K562 (cell line): ENCODE results near the gene HSPA1L. TPM values are rescaled to one million over a fixed set of nuclear protein-coding genes. Genes with fewer than 3 reads are reported as not detected.
A peak's percentile ranks its signal among the peaks of the same experiment; 100 is the strongest.

Experiments used
- DNMT1 ChIP-seq: fragments of 450-650 bp; IDR thresholded peaks from 2 replicates; pipeline ENCODE4 v1.6.1; 2016; ENCODE audit warnings: antibody characterized with exemption, mild to moderate bottlenecking
- EP400 ChIP-seq: fragments of 450-650 bp; IDR thresholded peaks from 2 replicates; pipeline ENCODE4 v1.6.1; 2017; ENCODE audit warnings: antibody characterized with exemption, mild to moderate bottlenecking, moderate library complexity
- NONO ChIP-seq, 2 experiments: fragments of 200-400 bp in 1 of 2; fragments of 450-650 bp in 1 of 2; formaldehyde crosslinking in 1 of 2; IDR thresholded peaks; 2 replicates each; pipeline ENCODE4 v1.6.1; 2017; ENCODE audit warnings: low read depth in 2 of 2, mild to moderate bottlenecking in 2 of 2, moderate library complexity in 2 of 2, low read length in 1 of 2
- NR2C1 ChIP-seq, 2 experiments: fragments of 450-650 bp; IDR thresholded peaks; 2 replicates each; pipeline ENCODE4 v1.6.1; 2017; ENCODE audit warnings: mild to moderate bottlenecking in 2 of 2, antibody characterized with exemption in 1 of 2, inconsistent platforms in 1 of 2, missing compliant biosample characterization in 1 of 2, missing genetic modification characterization in 1 of 2
- NR2F6 ChIP-seq: fragments of 450-650 bp; formaldehyde crosslinking; IDR thresholded peaks from 2 replicates; pipeline ENCODE4 v1.4.0; 2020; ENCODE audit warnings: mild to moderate bottlenecking
- NRF1 ChIP-seq, 2 experiments: fragments of 450-650 bp; IDR thresholded peaks in 1 of 2; conservative IDR thresholded peaks in 1 of 2; 2 replicates each; pipeline ENCODE4 v1.6.1; 2014; ENCODE audit warnings: mild to moderate bottlenecking in 2 of 2
- POU5F1 ChIP-seq: fragments of 150-350 bp; IDR thresholded peaks from 2 replicates; pipeline ENCODE4 v1.6.1; 2014; ENCODE audit warnings: borderline replicate concordance, low read length, low read depth, mild to moderate bottlenecking; ENCODE audit not compliant: partially characterized antibody
- RBM15 ChIP-seq: fragments of 200-400 bp; formaldehyde crosslinking; IDR thresholded peaks from 2 replicates; pipeline ENCODE4 v1.6.1; 2018; ENCODE audit warnings: mild to moderate bottlenecking, low read length, moderate library complexity; ENCODE audit not compliant: insufficient read depth
- SMARCC2 ChIP-seq: fragments of 450-650 bp; IDR thresholded peaks from 2 replicates; pipeline ENCODE4 v1.6.1; 2017; ENCODE audit warnings: antibody characterized with exemption, moderate library complexity, mild to moderate bottlenecking, low read depth
- SRSF9 ChIP-seq: fragments of 200-400 bp; formaldehyde crosslinking; IDR thresholded peaks from 2 replicates; pipeline ENCODE4 v1.6.1; 2017; ENCODE audit warnings: low read depth, low read length, borderline replicate concordance
- STAT5A ChIP-seq: IDR thresholded peaks from 2 replicates; pipeline ENCODE4 v1.6.1; 2012; ENCODE audit warnings: low read length, inconsistent platforms, borderline replicate concordance
- ZNF311 ChIP-seq: fragments of 250-450 bp; sonication (Bioruptor Pico); IDR thresholded peaks from 2 replicates; pipeline ENCODE4 v1.4.0; 2020; ENCODE audit warnings: mild to moderate bottlenecking, moderate library complexity
- ZNF318 ChIP-seq, 2 experiments: fragments of 450-650 bp; IDR thresholded peaks; 2 replicates each; pipeline ENCODE4 v1.6.1; 2016; ENCODE audit warnings: mild to moderate bottlenecking in 2 of 2, borderline replicate concordance in 1 of 2, low read depth in 1 of 2, moderate library complexity in 1 of 2
- ZNF398 ChIP-seq: fragments of 250-450 bp; sonication (Bioruptor Pico); IDR thresholded peaks from 2 replicates; pipeline ENCODE4 v1.8.0; 2021; ENCODE audit warnings: moderate library complexity, mild to moderate bottlenecking, inconsistent platforms
- ZNF778 ChIP-seq: fragments of 450-650 bp; formaldehyde crosslinking; IDR thresholded peaks from 2 replicates; pipeline ENCODE4 v1.4.0; 2020; ENCODE audit warnings: mild to moderate bottlenecking, moderate library complexity
- polyA plus RNA-seq, 8 experiments: library from polyadenylated mRNA; depleted of rRNA in 4 of 8; stranded (reverse) in 5 of 8; unstranded in 3 of 8; fragments of >200 nt; fragmentation: Nextera tagmentation in 2 of 8; fragmentation: Illumina TruSeq in 1 of 8; extraction: Ambion mirVana in 2 of 8; extraction: Trizol in 1 of 8; gene quantifications; 2 replicates each; pipeline versions ENCODE4 v1.2.1 to v1.2.3, GENCODE V29; 2011 to 2014; ENCODE audit warnings: inconsistent platforms in 1 of 8, missing spikeins in 1 of 8
- total RNA-seq, 7 experiments: library from RNA; depleted of rRNA in 6 of 7; stranded (reverse); fragments of >200 nt in 6 of 7; fragmentation: Illumina TruSeq in 2 of 7; extraction: Trizol in 2 of 7; gene quantifications; 2 replicates each; pipeline versions ENCODE4 v1.2.1 to v1.2.3, GENCODE V29; 2011 to 2021; ENCODE audit warnings: low replicate concordance in 1 of 7
- TF ChIP-seq, protein P1 (sequence below): fragments of 250-450 bp; sonication (Bioruptor Pico); IDR thresholded peaks from 2 replicates; pipeline ENCODE4 v1.5.0; 2021

HSPA1L gene
- total and polyA plus RNA-seq, 9 of the 15 experiments (the other 6 are each of a cell fraction or from before 2014, with no cell fraction given): 0.14 to 2.1 (median 1.3) TPM

- TF ChIP-seq ZNF318 (IDR thresholded peaks at IDR 0.05; ENCODE audit: borderline replicate concordance in 1 of 2, low read depth in 1 of 2): no peak
- peak; percentile 45; the same call in 1 of the 2 replicates for TF ChIP-seq STAT5A
- no peak; the same call in 1 of the 2 replicates for TF ChIP-seq SMARCC2
- TF ChIP-seq ZNF778: no peak
- TF ChIP-seq SRSF9: no peak
- TF ChIP-seq EP400: peak; percentile 99
- TF ChIP-seq POU5F1: peak; percentile 82
- no peak for TF ChIP-seq RBM15
- no peak for TF ChIP-seq DNMT1
- TF ChIP-seq NR2C1 (IDR thresholded peaks at IDR 0.05): no peak; the same call in 1 of the 2 replicates
- TF ChIP-seq NR2C1 (tag; IDR thresholded peaks at IDR 0.05): peak; percentile 75
- peak; percentile 18 to 98; a peak in 2 of 4 replicates for TF ChIP-seq NONO (IDR thresholded peaks at IDR 0.05; ENCODE audit: low read depth in 2 of 2, low read length in 1 of 2)
- TF ChIP-seq NR2F6 (CRISPR knock-in tag): peak; percentile 92
- TF ChIP-seq ZNF398 (CRISPR knock-in tag): no peak
- no peak for TF ChIP-seq ZNF311
- peak; percentile 70 to 76 for TF ChIP-seq NRF1 (conservative IDR thresholded peaks at IDR 0.05 in 1 of 2, IDR thresholded peaks at IDR 0.05 in 1 of 2)
- TF ChIP-seq, protein P1, sequence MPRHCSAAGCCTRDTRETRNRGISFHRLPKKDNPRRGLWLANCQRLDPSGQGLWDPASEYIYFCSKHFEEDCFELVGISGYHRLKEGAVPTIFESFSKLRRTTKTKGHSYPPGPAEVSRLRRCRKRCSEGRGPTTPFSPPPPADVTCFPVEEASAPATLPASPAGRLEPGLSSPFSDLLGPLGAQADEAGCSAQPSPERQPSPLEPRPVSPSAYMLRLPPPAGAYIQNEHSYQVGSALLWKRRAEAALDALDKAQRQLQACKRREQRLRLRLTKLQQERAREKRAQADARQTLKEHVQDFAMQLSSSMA: peak; percentile 95
These were observed 19.3 kb downstream of the HSPA1L start, which contains the start of gene VARS1 (continued) for GRCh38 chr6:31795616-31796298.
